ENCODE results near the gene SSBP3. TPM values are rescaled to one million over a fixed set of nuclear protein-coding genes. Genes with fewer than 3 reads are reported as not detected.

The SSBP3 gene
- total RNA-seq, 1 experiment from 2014 or later, result 37.5 TPM

DNA sequence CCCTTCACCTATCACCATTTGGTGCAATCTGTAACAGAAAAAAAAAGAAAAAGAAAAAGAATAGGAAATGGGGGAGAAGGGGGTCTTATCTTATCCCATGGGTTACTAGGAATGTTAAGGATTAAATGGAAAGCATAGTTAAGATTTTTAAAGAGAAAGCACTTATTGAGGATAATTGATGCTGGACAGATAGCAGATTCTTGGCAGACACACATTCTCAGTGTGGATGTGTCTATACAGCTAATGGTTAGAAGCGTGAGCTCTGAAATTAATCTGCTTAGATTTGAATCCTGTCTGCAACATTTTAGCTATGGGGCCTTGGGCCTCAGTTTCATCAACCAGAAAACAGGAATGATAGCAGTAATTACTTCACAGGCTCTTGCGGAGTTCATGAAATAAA, 67.1 kb downstream of the SSBP3 start:
- H3K27me3 ChIP-seq (ENCODE audit: insufficient read depth, low read length), result no peaks in the 10 kb centered on the region
- TF ChIP-seq TCF7L2 (IDR thresholded peaks at IDR 0.05; ENCODE audit: borderline replicate concordance, extremely low read depth, insufficient read depth, insufficient read length) (no peak), POLR2AphosphoS5 (IDR thresholded peaks at IDR 0.05; ENCODE audit: low read depth, low read length) (no peak), SP1 (IDR thresholded peaks at IDR 0.05; ENCODE audit: low read depth) (no peak), SRF (IDR thresholded peaks at IDR 0.05; ENCODE audit: low read depth) (no peak), JUND (IDR thresholded peaks at IDR 0.05) (no peak), POLR2A (IDR thresholded peaks at IDR 0.05; ENCODE audit: borderline replicate concordance, extremely low read depth, insufficient read depth, insufficient read length) (no peak)
- TF ChIP-seq, protein P1, sequence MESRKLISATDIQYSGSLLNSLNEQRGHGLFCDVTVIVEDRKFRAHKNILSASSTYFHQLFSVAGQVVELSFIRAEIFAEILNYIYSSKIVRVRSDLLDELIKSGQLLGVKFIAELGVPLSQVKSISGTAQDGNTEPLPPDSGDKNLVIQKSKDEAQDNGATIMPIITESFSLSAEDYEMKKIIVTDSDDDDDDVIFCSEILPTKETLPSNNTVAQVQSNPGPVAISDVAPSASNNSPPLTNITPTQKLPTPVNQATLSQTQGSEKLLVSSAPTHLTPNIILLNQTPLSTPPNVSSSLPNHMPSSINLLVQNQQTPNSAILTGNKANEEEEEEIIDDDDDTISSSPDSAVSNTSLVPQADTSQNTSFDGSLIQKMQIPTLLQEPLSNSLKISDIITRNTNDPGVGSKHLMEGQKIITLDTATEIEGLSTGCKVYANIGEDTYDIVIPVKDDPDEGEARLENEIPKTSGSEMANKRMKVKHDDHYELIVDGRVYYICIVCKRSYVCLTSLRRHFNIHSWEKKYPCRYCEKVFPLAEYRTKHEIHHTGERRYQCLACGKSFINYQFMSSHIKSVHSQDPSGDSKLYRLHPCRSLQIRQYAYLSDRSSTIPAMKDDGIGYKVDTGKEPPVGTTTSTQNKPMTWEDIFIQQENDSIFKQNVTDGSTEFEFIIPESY (IDR thresholded peaks at IDR 0.05; ENCODE audit: extremely low read depth, insufficient replicate concordance, low read length), result no peak
- H2AFZ ChIP-seq (ENCODE audit: low read depth, low read length, poor library complexity, severe bottlenecking), result no peak overlapping the region
- peaks cover 0 to 3% of the 10 kb centered on the region in 2 experiments; a peak in 1 of 4 replicates for H3K4me1 ChIP-seq (ENCODE audit: control insufficient read depth in 1 of 2, insufficient read depth in 2 of 2, low read length in 2 of 2)
- no peak for DNase-seq (ENCODE audit: low read depth, low spot score)
- H3K9me2 ChIP-seq (ENCODE audit: insufficient read depth), result no peaks in the 10 kb centered on the region
- no peaks in the 10 kb centered on the region for H3K36me3 ChIP-seq (ENCODE audit: control insufficient read depth in 1 of 2, insufficient read depth in 2 of 2, low read length in 2 of 2)
- H3K4me3 ChIP-seq (replicated peaks in 1 of 2; ENCODE audit: low read depth in 1 of 2, low read length in 2 of 2), result no peak overlapping the region
- no peak overlapping the region for H3K9ac ChIP-seq (ENCODE audit: low read length)
- RAD21 ChIA-PET (ENCODE audit: low non-redundant PET in 1 of 2, low total read pairs in 2 of 2, uncharacterized antibody in 2 of 2, unreplicated experiment in 2 of 2), result no interaction called here
- no peak overlapping the region for H3K4me2 ChIP-seq (ENCODE audit: low read length)
- H3K79me2 ChIP-seq (ENCODE audit: insufficient read depth, low read length), result no peaks in the 10 kb centered on the region
- CTCF ChIA-PET, result no interaction called here
- H3K27ac ChIP-seq (ENCODE audit: low read depth, low read length), result no peak overlapping the region
- BruUV-seq (replicated peaks), result no TSS peak
- intact Hi-C loops (cut with micrococcal nuclease), result no loop called here
- H3K9me3 ChIP-seq (ENCODE audit: control insufficient read depth in 1 of 2, insufficient read depth in 1 of 2, low read depth in 1 of 2, low read length in 2 of 2), result no peaks in the 10 kb centered on the region
- POLR2A ChIA-PET, result no interaction called here
- no peak for ATAC-seq
- no peaks in the 10 kb centered on the region for H4K20me1 ChIP-seq (ENCODE audit: insufficient read depth)

DNA sequence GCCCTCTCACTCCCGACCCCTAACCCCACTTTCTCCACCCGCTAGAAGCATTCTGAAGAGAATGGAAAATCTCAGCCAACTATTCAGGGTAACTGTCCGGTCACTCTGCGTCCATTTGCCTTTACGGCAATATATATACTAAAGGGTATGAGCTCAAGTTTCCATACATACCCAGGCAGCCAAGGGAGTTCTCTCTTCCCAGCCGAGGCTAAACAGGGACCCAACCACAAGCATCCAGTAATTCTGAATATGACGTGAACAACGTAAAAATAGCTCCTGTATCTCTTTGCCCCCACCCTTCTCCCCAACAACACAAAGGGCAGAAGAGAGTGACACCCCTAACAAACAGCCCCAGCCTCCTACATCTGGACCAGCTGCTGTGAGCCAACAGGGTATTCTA, 67.7 kb downstream of the SSBP3 start:
- H3K9me2 ChIP-seq (ENCODE audit: insufficient read depth), result no peaks in the 10 kb centered on the region
- H3K27ac ChIP-seq (ENCODE audit: low read depth, low read length), result no peak overlapping the region
- TF ChIP-seq POLR2AphosphoS5 (IDR thresholded peaks at IDR 0.05; ENCODE audit: low read depth, low read length), result no peak
- TF ChIP-seq, protein P2, sequence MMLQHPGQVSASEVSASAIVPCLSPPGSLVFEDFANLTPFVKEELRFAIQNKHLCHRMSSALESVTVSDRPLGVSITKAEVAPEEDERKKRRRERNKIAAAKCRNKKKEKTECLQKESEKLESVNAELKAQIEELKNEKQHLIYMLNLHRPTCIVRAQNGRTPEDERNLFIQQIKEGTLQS (IDR thresholded peaks at IDR 0.05), result no peak
- no peak for TF ChIP-seq JUND (IDR thresholded peaks at IDR 0.05)
- DNase-seq (ENCODE audit: low read depth, low spot score) (no peak), ATAC-seq (no peak)
- ChIA-PET CTCF (no interaction called here), RAD21 (ENCODE audit: low non-redundant PET in 1 of 2, low total read pairs in 2 of 2, uncharacterized antibody in 2 of 2, unreplicated experiment in 2 of 2) (no interaction called here), POLR2A (no interaction called here)
- H3K4me3 ChIP-seq (replicated peaks in 1 of 2; ENCODE audit: low read depth in 1 of 2, low read length in 2 of 2), result no peak overlapping the region
- H3K36me3 ChIP-seq (ENCODE audit: control insufficient read depth in 1 of 2, insufficient read depth in 2 of 2, low read length in 2 of 2), result no peaks in the 10 kb centered on the region
- H3K9me3 ChIP-seq (ENCODE audit: control insufficient read depth in 1 of 2, insufficient read depth in 1 of 2, low read depth in 1 of 2, low read length in 2 of 2), result no peaks in the 10 kb centered on the region
- no peak overlapping the region for H2AFZ ChIP-seq (ENCODE audit: low read depth, low read length, poor library complexity, severe bottlenecking)
- intact Hi-C loops (cut with micrococcal nuclease), result no loop called here
- H3K4me1 ChIP-seq (ENCODE audit: control insufficient read depth in 1 of 2, insufficient read depth in 2 of 2, low read length in 2 of 2), result peaks cover 0 to 3% of the 10 kb centered on the region in 2 experiments; a peak in 1 of 4 replicates
- BruUV-seq (replicated peaks), result no TSS peak
- H3K4me2 ChIP-seq (ENCODE audit: low read length), result no peak overlapping the region
- H3K79me2 ChIP-seq (ENCODE audit: insufficient read depth, low read length), result no peaks in the 10 kb centered on the region
- no peaks in the 10 kb centered on the region for H4K20me1 ChIP-seq (ENCODE audit: insufficient read depth)
- no peak overlapping the region for H3K9ac ChIP-seq (ENCODE audit: low read length)
- no peaks in the 10 kb centered on the region for H3K27me3 ChIP-seq (ENCODE audit: insufficient read depth, low read length)
